HEK293T (cell line): ENCODE measurements around the gene ZNF236.

ENCODE experiments used
- FOXM1 ChIP-seq: fragments of 450-650 bp; IDR thresholded peaks from 2 replicates; pipeline ENCODE4 v1.6.1; 2017; ENCODE audit warnings: mild to moderate bottlenecking, borderline replicate concordance
- SP1 ChIP-seq: fragments of 450-650 bp; IDR thresholded peaks from 2 replicates; pipeline ENCODE4 v1.6.1; 2017
- SUZ12 ChIP-seq: fragments of 450-650 bp; IDR thresholded peaks from 2 replicates; pipeline ENCODE4 v1.6.1; 2016; ENCODE audit warnings: mild to moderate bottlenecking

- TF ChIP-seq SP1 = no peak
- no peak for TF ChIP-seq SUZ12
- TF ChIP-seq FOXM1 = no peak
These were observed 185.6 kb downstream of the ZNF236 start for GRCh38 chr18:77008006-77008405.
